Measurements from ENCODE around the gene MRPS15. TPM values are rescaled to one million over a fixed set of nuclear protein-coding genes. Genes with fewer than 3 reads are reported as not detected.

Gene MRPS15
- total and polyA plus RNA-seq, 2 of the 13 experiments (the other 11 are each of a cell fraction or from before 2014, with no cell fraction given), result 59.0 to 113 TPM

DNA sequence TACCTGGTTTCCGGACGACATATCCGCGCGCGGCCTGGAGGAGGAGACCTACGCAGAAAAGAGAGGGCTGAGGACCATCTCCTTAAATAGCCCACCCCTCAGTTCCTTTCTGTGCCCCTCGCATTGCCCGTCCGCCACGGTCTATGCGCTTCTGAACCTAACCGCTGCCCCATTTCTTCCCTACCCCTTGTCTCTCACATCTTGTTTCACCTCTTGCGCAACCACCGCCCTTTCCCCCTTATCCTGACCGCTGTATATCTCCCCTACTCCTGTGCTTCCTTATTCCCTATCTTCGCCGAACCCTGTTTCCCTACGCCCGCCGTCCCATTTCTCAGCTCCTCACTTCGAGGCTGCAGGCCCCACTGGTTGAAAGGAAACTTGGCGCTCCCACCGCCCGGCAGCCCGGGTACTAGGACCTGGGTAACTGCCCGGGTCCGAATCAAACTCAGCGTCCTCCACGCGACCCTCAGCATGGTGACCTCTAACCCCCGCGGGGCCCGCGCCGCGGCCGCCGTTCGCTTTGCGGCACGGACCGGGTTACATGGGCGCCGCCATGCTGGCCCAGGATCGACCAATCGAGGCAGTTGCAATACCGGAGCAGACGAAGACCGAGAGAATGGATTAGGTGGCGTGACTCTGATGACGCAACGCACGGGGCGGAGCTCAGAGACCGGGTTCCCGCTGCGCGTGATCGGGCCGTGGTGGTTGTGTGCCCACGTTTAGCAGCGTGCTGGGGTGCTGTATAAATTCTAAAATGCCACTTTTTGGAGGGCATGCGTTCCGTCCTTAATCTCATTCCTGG lies at the start of gene MRPS15 (continued):
- no peak for TF ChIP-seq NONO (IDR thresholded peaks at IDR 0.05)
- TF ChIP-seq NONO (CRISPR knock-in tag; conservative IDR thresholded peaks at IDR 0.05), result peak; percentile 99
- TF ChIP-seq KDM6A (CRISPR knock-in tag; IDR thresholded peaks at IDR 0.05; ENCODE audit: low read depth), result peak; percentile 13; the same call in 1 of the 2 replicates
- TF ChIP-seq, protein P1, sequence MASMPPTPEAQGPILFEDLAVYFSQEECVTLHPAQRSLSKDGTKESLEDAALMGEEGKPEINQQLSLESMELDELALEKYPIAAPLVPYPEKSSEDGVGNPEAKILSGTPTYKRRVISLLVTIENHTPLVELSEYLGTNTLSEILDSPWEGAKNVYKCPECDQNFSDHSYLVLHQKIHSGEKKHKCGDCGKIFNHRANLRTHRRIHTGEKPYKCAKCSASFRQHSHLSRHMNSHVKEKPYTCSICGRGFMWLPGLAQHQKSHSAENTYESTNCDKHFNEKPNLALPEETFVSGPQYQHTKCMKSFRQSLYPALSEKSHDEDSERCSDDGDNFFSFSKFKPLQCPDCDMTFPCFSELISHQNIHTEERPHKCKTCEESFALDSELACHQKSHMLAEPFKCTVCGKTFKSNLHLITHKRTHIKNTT (CRISPR knock-in tag; IDR thresholded peaks at IDR 0.05), result no peak
- TF ChIP-seq ZNF263 (CRISPR knock-in tag; IDR thresholded peaks at IDR 0.05), result 0 out of 2 replicates have a peak, but pooled peaks have one; percentile 21
- peak; percentile 96 for TF ChIP-seq ERF (CRISPR knock-in tag; IDR thresholded peaks at IDR 0.05)
- TF ChIP-seq, protein P2, sequence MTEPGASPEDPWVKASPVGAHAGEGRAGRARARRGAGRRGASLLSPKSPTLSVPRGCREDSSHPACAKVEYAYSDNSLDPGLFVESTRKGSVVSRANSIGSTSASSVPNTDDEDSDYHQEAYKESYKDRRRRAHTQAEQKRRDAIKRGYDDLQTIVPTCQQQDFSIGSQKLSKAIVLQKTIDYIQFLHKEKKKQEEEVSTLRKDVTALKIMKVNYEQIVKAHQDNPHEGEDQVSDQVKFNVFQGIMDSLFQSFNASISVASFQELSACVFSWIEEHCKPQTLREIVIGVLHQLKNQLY (CRISPR knock-in tag; IDR thresholded peaks at IDR 0.05), result peak; percentile 98
- TF ChIP-seq NR2C2 (CRISPR knock-in tag; IDR thresholded peaks at IDR 0.05; ENCODE audit: borderline replicate concordance), result peak; percentile 97
- TF ChIP-seq, protein P3, sequence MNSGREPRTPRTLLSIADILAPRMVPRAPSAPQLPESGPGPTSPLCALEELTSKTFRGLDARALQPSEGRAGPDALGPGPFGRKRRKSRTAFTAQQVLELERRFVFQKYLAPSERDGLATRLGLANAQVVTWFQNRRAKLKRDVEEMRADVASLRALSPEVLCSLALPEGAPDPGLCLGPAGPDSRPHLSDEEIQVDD (CRISPR knock-in tag; IDR thresholded peaks at IDR 0.05; ENCODE audit: borderline replicate concordance), result peak; percentile 72; the same call in 1 of the 2 replicates
- TF ChIP-seq ZNF773 (CRISPR knock-in tag; IDR thresholded peaks at IDR 0.05; ENCODE audit: borderline replicate concordance), result 0 out of 2 replicates have a peak, but pooled peaks have one; percentile 23
- peak; percentile 97 for TF ChIP-seq ZFY (CRISPR knock-in tag; IDR thresholded peaks at IDR 0.05)
- TF ChIP-seq RFXANK (CRISPR knock-in tag; IDR thresholded peaks at IDR 0.05), result no peak; the same call in 1 of the 2 replicates
- TF ChIP-seq ZSCAN21 (CRISPR knock-in tag; IDR thresholded peaks at IDR 0.05; ENCODE audit: borderline replicate concordance), result no peak; the same call in 1 of the 2 replicates
- 0 out of 2 replicates have a peak, but pooled peaks have one; percentile 14 for TF ChIP-seq ZNF264 (CRISPR knock-in tag; IDR thresholded peaks at IDR 0.05)
- TF ChIP-seq, protein P4, sequence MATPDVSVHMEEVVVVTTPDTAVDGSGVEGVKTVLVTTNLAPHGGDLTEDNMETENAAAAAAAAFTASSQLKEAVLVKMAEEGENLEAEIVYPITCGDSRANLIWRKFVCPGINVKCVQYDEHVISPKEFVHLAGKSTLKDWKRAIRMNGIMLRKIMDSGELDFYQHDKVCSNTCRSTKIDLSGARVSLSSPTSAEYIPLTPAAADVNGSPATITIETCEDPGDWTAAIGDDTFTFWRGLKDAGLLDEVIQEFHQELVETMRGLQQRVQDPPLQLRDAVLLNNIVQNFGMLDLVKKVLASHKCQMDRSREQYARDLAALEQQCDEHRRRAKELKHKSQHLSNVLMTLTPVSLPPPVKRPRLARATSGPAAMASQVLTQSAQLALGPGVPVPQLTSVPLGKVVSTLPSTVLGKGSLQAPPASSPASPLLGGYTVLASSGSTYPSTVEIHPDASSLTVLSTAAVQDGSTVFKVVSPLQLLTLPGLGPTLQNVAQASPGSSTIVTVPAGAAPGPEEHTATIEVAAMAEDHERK (CRISPR knock-in tag; IDR thresholded peaks at IDR 0.05; ENCODE audit: low read depth), result peak; percentile 64
- TF ChIP-seq, protein P5, sequence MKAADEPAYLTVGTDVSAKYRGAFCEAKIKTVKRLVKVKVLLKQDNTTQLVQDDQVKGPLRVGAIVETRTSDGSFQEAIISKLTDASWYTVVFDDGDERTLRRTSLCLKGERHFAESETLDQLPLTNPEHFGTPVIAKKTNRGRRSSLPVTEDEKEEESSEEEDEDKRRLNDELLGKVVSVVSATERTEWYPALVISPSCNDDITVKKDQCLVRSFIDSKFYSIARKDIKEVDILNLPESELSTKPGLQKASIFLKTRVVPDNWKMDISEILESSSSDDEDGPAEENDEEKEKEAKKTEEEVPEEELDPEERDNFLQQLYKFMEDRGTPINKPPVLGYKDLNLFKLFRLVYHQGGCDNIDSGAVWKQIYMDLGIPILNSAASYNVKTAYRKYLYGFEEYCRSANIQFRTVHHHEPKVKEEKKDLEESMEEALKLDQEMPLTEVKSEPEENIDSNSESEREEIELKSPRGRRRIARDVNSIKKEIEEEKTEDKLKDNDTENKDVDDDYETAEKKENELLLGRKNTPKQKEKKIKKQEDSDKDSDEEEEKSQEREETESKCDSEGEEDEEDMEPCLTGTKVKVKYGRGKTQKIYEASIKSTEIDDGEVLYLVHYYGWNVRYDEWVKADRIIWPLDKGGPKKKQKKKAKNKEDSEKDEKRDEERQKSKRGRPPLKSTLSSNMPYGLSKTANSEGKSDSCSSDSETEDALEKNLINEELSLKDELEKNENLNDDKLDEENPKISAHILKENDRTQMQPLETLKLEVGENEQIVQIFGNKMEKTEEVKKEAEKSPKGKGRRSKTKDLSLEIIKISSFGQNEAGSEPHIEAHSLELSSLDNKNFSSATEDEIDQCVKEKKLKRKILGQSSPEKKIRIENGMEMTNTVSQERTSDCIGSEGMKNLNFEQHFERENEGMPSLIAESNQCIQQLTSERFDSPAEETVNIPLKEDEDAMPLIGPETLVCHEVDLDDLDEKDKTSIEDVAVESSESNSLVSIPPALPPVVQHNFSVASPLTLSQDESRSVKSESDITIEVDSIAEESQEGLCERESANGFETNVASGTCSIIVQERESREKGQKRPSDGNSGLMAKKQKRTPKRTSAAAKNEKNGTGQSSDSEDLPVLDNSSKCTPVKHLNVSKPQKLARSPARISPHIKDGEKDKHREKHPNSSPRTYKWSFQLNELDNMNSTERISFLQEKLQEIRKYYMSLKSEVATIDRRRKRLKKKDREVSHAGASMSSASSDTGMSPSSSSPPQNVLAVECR (CRISPR knock-in tag; IDR thresholded peaks at IDR 0.05; ENCODE audit: borderline replicate concordance), result peak; percentile 91
- TF ChIP-seq TEAD2 (CRISPR knock-in tag; IDR thresholded peaks at IDR 0.05), result no peak
- no peak for TF ChIP-seq FLYWCH1 (CRISPR knock-in tag; IDR thresholded peaks at IDR 0.05)
- no peak for TF ChIP-seq HNRNPH1 (optimal IDR thresholded peaks at IDR 0.05; ENCODE audit: low read depth, low read length)
- TF ChIP-seq, protein P6, sequence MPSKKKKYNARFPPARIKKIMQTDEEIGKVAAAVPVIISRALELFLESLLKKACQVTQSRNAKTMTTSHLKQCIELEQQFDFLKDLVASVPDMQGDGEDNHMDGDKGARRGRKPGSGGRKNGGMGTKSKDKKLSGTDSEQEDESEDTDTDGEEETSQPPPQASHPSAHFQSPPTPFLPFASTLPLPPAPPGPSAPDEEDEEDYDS (CRISPR knock-in tag; IDR thresholded peaks at IDR 0.05), result peak; percentile 94
- no peak; the same call in 1 of the 2 replicates for TF ChIP-seq NCOR1 (IDR thresholded peaks at IDR 0.05; ENCODE audit: borderline replicate concordance, low read length)
- peak; percentile 77; the same call in 1 of the 2 replicates for TF ChIP-seq DNMT1 (CRISPR knock-in tag; IDR thresholded peaks at IDR 0.05)

All from HepG2 (cell line).